ENCODE results near the gene ADORA2B. TPM values are rescaled to one million over a fixed set of nuclear protein-coding genes. Genes with fewer than 3 reads are reported as not detected.

Gene ADORA2B
- total and polyA plus RNA-seq, 2 of the 8 experiments (the other 6 are each of a cell fraction or from before 2014, with no cell fraction given), result 2.6 to 8.2 TPM

- TF ChIP-seq CHD7 (IDR thresholded peaks at IDR 0.05; ENCODE audit: insufficient replicate concordance, low read length) (no peak), RBBP5 (IDR thresholded peaks at IDR 0.05; ENCODE audit: borderline replicate concordance, low read depth, low read length) (no peak), NRF1 (IDR thresholded peaks at IDR 0.05; ENCODE audit: low read depth, low read length) (no peak), TCF12 (IDR thresholded peaks at IDR 0.05; ENCODE audit: low read depth, low read length) (no peak), CHD2 (IDR thresholded peaks at IDR 0.05; ENCODE audit: low read length) (no peak), SIRT6 (IDR thresholded peaks at IDR 0.05; ENCODE audit: low read length) (no peak), ZNF274 (IDR thresholded peaks at IDR 0.05; ENCODE audit: borderline replicate concordance, extremely low read depth, low read length) (no peak), CBX8 (IDR thresholded peaks at IDR 0.05; ENCODE audit: borderline replicate concordance, low read depth, low read length) (no peak)
- TF ChIP-seq, protein P1, sequence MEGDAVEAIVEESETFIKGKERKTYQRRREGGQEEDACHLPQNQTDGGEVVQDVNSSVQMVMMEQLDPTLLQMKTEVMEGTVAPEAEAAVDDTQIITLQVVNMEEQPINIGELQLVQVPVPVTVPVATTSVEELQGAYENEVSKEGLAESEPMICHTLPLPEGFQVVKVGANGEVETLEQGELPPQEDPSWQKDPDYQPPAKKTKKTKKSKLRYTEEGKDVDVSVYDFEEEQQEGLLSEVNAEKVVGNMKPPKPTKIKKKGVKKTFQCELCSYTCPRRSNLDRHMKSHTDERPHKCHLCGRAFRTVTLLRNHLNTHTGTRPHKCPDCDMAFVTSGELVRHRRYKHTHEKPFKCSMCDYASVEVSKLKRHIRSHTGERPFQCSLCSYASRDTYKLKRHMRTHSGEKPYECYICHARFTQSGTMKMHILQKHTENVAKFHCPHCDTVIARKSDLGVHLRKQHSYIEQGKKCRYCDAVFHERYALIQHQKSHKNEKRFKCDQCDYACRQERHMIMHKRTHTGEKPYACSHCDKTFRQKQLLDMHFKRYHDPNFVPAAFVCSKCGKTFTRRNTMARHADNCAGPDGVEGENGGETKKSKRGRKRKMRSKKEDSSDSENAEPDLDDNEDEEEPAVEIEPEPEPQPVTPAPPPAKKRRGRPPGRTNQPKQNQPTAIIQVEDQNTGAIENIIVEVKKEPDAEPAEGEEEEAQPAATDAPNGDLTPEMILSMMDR (IDR thresholded peaks at IDR 0.05; ENCODE audit: control extremely low read depth in 1 of 3, insufficient read depth in 1 of 3, low read depth in 1 of 3, low read length in 3 of 3), result no peak
Observed at GRCh38 chr17:15910791-15911190, 34.1 kb upstream of the ADORA2B start (continued).
